Small intestine (tissue), 7 donors: ENCODE measurements around the gene PVR. TPM values are rescaled to one million over a fixed set of nuclear protein-coding genes. Genes with fewer than 3 reads are reported as not detected.

Experiments
- DNase-seq, 2 donors: peaks; one replicate each; pipeline versions ENCODE4 v3.0.0 to v3.0.0-alpha.2; 2013
- FAIRE-seq: peaks from 2 replicates; lab custom pipeline; 2012; peaks lifted over from hg19 to GRCh38; lab: Jason Lieb, UNC
- H3K27ac ChIP-seq, 3 donors: one replicate each; pipeline ENCODE4 v1.5.1; 2013; ENCODE audit warnings: low read length in 2 of 3, mild to moderate bottlenecking in 2 of 3, control low read depth in 1 of 3, inconsistent platforms in 1 of 3, low read depth in 1 of 3, moderate library complexity in 1 of 3
- H3K27me3 ChIP-seq, 3 donors: one replicate each; pipeline ENCODE4 v1.6.1; 2013; ENCODE audit warnings: low read length in 3 of 3, inconsistent platforms in 1 of 3; ENCODE audit not compliant: control insufficient read depth in 3 of 3, insufficient read depth in 3 of 3
- H3K36me3 ChIP-seq, 3 donors: one replicate each; pipeline ENCODE4 v1.6.1; 2013; ENCODE audit warnings: low read length in 3 of 3, inconsistent platforms in 1 of 3, low read depth in 1 of 3, mild to moderate bottlenecking in 1 of 3, moderate library complexity in 1 of 3; ENCODE audit not compliant: control insufficient read depth in 3 of 3, insufficient read depth in 2 of 3
- H3K4me1 ChIP-seq, 3 donors: one replicate each; pipeline ENCODE4 v1.6.1; 2013; ENCODE audit warnings: low read length in 2 of 3, inconsistent platforms in 1 of 3, low read depth in 1 of 3, mild to moderate bottlenecking in 1 of 3, moderate library complexity in 1 of 3; ENCODE audit not compliant: control insufficient read depth in 3 of 3, insufficient read depth in 2 of 3
- H3K4me3 ChIP-seq, 3 donors: one replicate each; pipeline ENCODE4 v1.5.1; 2013; ENCODE audit warnings: low read length in 3 of 3, control low read depth in 1 of 3, inconsistent platforms in 1 of 3, low read depth in 1 of 3, mild to moderate bottlenecking in 1 of 3, moderate library complexity in 1 of 3
- H3K9me3 ChIP-seq, 2 donors: one replicate each; pipeline ENCODE4 v1.6.1; 2013; ENCODE audit warnings: low read depth in 1 of 2, low read length in 1 of 2; ENCODE audit not compliant: control insufficient read depth in 2 of 2, insufficient read depth in 1 of 2
- WGBS, 3 donors: extraction: QIAGEN DNeasy Blood & Tissue Kit; methylation state at CpG; one replicate each; pipeline ENCODE4 v1.1.7; 2013; 5-methylcytosine and 5-hydroxymethylcytosine counted together
- polyA plus RNA-seq, 4 donors: library from polyadenylated mRNA; stranded (reverse) in 3 of 4; unstranded in 1 of 4; fragments of 200-250 nt in 3 of 4; fragments of 120-200 nt in 1 of 4; gene quantifications; one replicate each; pipeline versions ENCODE4 v1.2.1 to v1.2.3, GENCODE V29; 2013
- donor health status: healthy with polysubstance abuse.
- donor health status: control.
- donor health status: control.
- donor health status: Bipolar disorder and iron deficiency.
- donor health status: healthy.

The PVR gene
- polyA plus RNA-seq, 4 donors, result 19.9 to 96.6 (median 24.1) TPM

- no peak for FAIRE-seq
- no peak overlapping the region for H3K4me3 ChIP-seq
- no peaks in the 10 kb centered on the region for H3K36me3 ChIP-seq
- H3K27ac ChIP-seq, result no peak overlapping the region
- peaks cover 0 to 35% (median 2%) of the 10 kb centered on the region in 3 donors for H3K4me1 ChIP-seq
- 56 to 68% (median 58%) methylated on average over 22 of the region's 22 CpGs for WGBS, 3 donors
- no peaks in the 10 kb centered on the region for H3K9me3 ChIP-seq
- no peak for DNase-seq
- H3K27me3 ChIP-seq, result no peaks in the 10 kb centered on the region
Observed at GRCh38 chr19:44696939-44697669, 53.4 kb downstream of the PVR start.

DNA sequence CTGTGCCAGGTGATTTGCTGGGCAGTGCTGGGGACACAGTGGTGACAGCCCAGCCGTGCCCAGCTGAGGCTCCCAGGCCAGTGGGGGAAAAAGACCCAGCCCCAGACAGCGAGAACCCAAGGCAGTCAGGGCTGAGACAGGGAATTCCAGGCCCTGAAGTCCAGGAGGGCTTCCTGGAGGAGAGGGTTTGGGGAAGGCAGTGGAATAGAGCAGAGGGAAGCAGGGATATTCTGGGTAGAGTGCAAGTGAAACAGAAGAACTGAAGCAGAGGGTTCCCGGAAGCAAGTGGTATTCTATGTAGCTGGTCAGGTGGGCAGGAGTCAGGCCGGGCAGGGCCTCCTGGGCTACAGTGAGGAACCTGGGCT, 53.9 kb downstream of the PVR start:
- DNase-seq (no peak), FAIRE-seq (no peak)
- Histone ChIP-seq H3K4me3 (no peak overlapping the region), H3K9me3 (no peaks in the 10 kb centered on the region), H3K27me3 (no peaks in the 10 kb centered on the region), H3K4me1 (peaks cover 0 to 30% (median 2%) of the 10 kb centered on the region in 3 donors), H3K27ac (no peak overlapping the region), H3K36me3 (peaks cover 0 to 2% (median 0%) of the 10 kb centered on the region in 3 donors)
- 72 to 79% (median 79%) methylated on average over 4 of the region's 4 CpGs for WGBS, 3 donors

DNA sequence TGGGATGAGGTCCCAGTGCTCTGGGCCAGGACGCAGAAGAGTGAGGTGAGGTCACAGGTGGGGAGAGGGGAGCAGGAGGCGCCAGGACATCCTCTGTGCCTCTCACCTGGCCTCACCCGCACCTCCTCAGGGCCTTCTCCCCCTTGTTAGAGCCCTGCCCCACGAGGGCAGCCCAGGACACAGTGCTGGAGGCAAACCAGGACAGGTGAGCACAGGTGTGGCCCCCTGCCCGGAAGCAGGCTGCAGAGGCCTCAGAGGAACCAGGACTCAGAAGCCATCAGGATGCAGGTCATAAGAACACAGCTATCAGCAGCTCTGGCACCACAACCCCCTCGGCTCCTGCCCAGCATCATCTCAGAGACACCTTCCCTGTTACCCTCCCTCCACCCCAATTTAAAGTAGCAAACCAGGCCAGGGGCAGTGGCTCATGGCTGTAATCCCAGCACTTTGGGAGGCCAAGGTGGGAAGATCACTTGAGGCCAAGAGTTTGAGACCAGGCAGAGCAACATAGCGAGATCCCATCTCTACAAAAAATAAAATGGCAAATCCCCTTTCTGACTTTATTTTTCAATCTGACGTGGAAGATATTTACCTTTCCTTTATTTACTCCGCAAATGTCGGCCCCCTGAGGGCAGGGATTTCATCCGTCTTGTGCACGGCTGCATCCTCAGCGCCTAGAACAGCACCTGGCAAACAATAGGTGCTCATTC, 54.9 kb downstream of the PVR start, which contains the start of gene CEACAM16:
CEACAM16 (plus strand) TSS at position 660 of the 710 bp plus-strand sequence. CDS start 2,306 bp downstream, outside the sequence.
- H3K36me3 ChIP-seq, result peaks cover 0 to 4% (median 0%) of the 10 kb centered on the region in 3 donors
- no peak within 1 kb of the TSS for H3K4me3 ChIP-seq
- H3K27ac ChIP-seq, result no peak within 1 kb of the TSS
- DNase-seq (peak; percentile 39 to 42), FAIRE-seq (no peak)
- H3K27me3 ChIP-seq, result no peaks in the 10 kb centered on the region
- peaks cover 0 to 25% (median 2%) of the 10 kb centered on the region in 3 donors for H3K4me1 ChIP-seq
- WGBS, 3 donors, result 58 to 74% (median 63%) methylated on average over 12 to 13 of the region's 13 CpGs
- H3K9me3 ChIP-seq, result no peaks in the 10 kb centered on the region

- FAIRE-seq, result no peak
Observed at GRCh38 chr19:44700547-44700946, 56.8 kb downstream of the PVR start.

GRCh38 chr19:44701228-44701627, 57.5 kb downstream of the PVR start:
- 72 to 85% (median 81%) methylated on average over 12 to 15 of the region's 15 CpGs for WGBS, 3 donors
- no peak overlapping the region for H3K4me3 ChIP-seq
- DNase-seq (no peak), FAIRE-seq (no peak)
- peaks cover 0 to 6% (median 0%) of the 10 kb centered on the region in 3 donors for H3K36me3 ChIP-seq
- H3K27me3 ChIP-seq, result no peaks in the 10 kb centered on the region
- H3K9me3 ChIP-seq, result no peaks in the 10 kb centered on the region
- peaks cover 0 to 3% (median 0%) of the 10 kb centered on the region in 3 donors for H3K4me1 ChIP-seq
- no peak overlapping the region for H3K27ac ChIP-seq

More at GRCh38 chr19:44700547-44700946, 56.8 kb downstream of the PVR start:
- 85 to 89% (median 87%) methylated on average over 5 of the region's 5 CpGs for WGBS, 3 donors
- peaks cover 0 to 4% (median 0%) of the 10 kb centered on the region in 3 donors for H3K36me3 ChIP-seq
- no peaks in the 10 kb centered on the region for H3K9me3 ChIP-seq
- no peak overlapping the region for H3K27ac ChIP-seq
- H3K27me3 ChIP-seq, result no peaks in the 10 kb centered on the region
- no peak overlapping the region for H3K4me3 ChIP-seq
- H3K4me1 ChIP-seq, result peaks cover 0 to 10% (median 0%) of the 10 kb centered on the region in 3 donors
- no peak for DNase-seq

DNA sequence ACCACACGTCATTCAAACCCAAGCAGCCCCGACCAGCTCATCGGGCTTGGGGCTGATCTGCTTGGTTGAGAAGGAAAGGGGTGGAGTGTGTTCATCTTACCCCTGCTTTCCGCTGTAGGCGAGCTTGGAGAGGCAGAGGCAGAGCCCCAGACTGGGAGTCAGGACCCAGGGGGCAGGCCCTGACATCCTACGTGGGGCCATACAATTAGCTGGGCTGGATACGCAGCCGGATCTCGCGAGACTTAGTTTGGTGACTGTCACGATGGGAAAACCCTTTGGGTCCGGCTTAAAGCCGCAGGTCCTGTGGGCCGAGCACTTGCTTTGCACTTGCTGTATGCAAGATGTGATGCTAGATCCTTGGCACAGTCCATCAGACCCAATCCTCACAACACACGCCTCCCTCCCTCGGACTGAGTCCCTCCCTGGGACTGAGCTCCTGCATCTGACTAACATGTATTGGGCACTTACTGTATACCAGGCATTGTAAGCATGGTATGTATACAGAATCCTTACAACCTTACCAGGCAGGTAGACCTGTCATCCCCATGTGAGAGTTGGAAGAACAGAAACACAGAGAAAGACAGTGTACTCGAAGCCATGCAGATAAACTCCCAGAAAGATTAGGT, 59.0 kb downstream of the PVR start:
- H3K4me1 ChIP-seq, result no peaks in the 10 kb centered on the region
- peaks cover 0 to 6% (median 0%) of the 10 kb centered on the region in 3 donors for H3K36me3 ChIP-seq
- no peak overlapping the region for H3K27ac ChIP-seq
- no peak for DNase-seq
- 86 to 93% (median 88%) methylated on average over 17 of the region's 17 CpGs for WGBS, 3 donors
- no peaks in the 10 kb centered on the region for H3K27me3 ChIP-seq
- no peak for FAIRE-seq
- no peaks in the 10 kb centered on the region for H3K9me3 ChIP-seq
- H3K4me3 ChIP-seq, result no peak overlapping the region

GRCh38 chr19:44703336-44704078, 59.8 kb downstream of the PVR start:
- peaks cover 0 to 6% (median 0%) of the 10 kb centered on the region in 3 donors for H3K36me3 ChIP-seq
- H3K4me3 ChIP-seq, result no peak overlapping the region
- 90 to 94% (median 93%) methylated on average over 28 of the region's 28 CpGs for WGBS, 3 donors
- no peaks in the 10 kb centered on the region for H3K9me3 ChIP-seq
- H3K4me1 ChIP-seq, result no peaks in the 10 kb centered on the region
- no peak overlapping the region for H3K27ac ChIP-seq
- FAIRE-seq (no peak), DNase-seq (no peak)
- H3K27me3 ChIP-seq, result no peaks in the 10 kb centered on the region

DNA sequence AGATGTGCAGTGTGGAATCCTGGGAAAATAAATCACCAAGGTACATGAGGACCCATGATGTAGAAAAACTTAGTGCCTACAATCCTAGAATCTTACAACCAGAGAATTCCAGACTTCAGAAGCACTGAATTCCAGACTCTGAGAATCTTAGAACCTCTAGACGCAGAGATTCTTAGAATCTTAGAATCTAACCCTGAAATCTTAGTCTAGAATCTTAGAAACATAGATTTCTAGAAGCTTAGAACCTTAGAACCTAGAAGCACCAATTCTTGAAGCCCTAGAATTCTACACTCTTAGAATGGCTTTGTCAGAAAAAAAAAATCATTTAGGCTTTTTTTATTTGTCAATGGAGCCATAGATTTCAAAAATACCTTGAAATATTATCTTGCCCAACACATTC, 61.3 kb downstream of the PVR start:
- no peaks in the 10 kb centered on the region for H3K4me1 ChIP-seq
- H3K4me3 ChIP-seq, result no peak overlapping the region
- H3K36me3 ChIP-seq, result peaks cover 0 to 6% (median 0%) of the 10 kb centered on the region in 3 donors
- 93 to 96% (median 94%) methylated on average over 1 of the region's 1 CpG for WGBS, 3 donors
- DNase-seq, result no peak
- H3K9me3 ChIP-seq, result no peaks in the 10 kb centered on the region
- H3K27me3 ChIP-seq, result no peaks in the 10 kb centered on the region
- FAIRE-seq, result no peak
- H3K27ac ChIP-seq, result no peak overlapping the region
